AG04449 (cell line): ENCODE data around the gene TIGD1.
"Not testable (repeated sequence)": the region's sequence is repeated elsewhere in the genome, so short reads cannot be mapped to it uniquely, and the experiment has no call there.

Source experiments
- CTCF ChIA-PET: fragments of 350-600 bp; formaldehyde crosslinking; extraction: SDS; loops from one replicate; lab custom pipeline; 2021; ENCODE audit warnings: antibody characterized with exemption; lab: Yijun Ruan, JAX
- POLR2A ChIA-PET: fragments of 400-600, 350-600 bp; formaldehyde crosslinking; extraction: SDS; loops from one replicate; lab custom pipeline; 2020; ENCODE audit warnings: antibody characterized with exemption, inconsistent platforms; lab: Yijun Ruan, JAX
- DNase-seq: peaks from one replicate; pipeline ENCODE4 v3.0.0-alpha.2; 2010; ENCODE audit warnings: low read depth, low spot score
- H3K4me3 ChIP-seq: 2 replicates; pipeline ENCODE4 v1.5.1; 2011; ENCODE audit warnings: low read depth, mild to moderate bottlenecking, control low read depth, low read length
- TF ChIP-seq, protein P1 (sequence below): IDR thresholded peaks from one replicate; pipeline ENCODE4 v1.5.1; 2011; ENCODE audit warnings: mild to moderate bottlenecking, moderate library complexity, low read length, control low read depth, inconsistent platforms; ENCODE audit not compliant: insufficient read depth; ENCODE audit errors: missing control alignments

TIGD1 gene

DNA sequence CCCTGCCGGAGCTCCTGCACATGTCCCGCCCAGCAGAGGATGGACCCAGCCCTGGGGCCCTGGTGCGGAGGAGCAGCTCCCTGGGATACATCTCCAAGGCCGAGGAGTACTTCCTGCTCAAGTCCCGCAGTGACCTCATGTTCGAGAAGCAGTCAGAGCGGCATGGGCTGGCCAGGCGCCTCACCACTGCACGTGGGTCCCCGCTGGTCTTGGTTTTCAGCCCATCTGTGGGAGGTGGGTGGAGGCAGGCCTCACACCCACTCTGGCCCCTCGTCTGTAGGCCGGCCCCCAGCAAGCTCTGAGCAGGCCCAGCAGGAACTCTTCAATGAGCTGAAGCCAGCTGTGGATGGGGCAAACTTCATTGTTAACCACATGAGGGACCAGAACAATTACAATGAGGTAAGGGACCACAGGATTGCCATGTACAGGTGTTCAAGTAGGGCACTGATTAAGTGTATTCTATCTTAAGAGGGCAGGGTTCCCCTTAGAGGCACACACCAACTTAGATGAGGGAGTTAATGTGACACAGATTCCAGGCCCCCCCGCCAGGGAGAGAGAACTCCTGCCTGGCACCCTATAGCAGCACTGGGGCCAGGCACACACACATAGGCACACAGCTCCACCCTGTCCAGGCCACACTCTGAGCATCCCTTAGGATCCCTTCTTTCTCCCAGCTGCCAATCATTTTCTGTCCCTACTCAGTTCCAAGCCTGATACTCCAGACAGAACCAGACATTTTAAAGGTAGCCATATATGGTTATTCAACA, 16.2 kb downstream of the TIGD1 start:
- H3K4me3 ChIP-seq, result no peak overlapping the region
- ChIA-PET POLR2A (no interaction called here), CTCF (interaction anchor here (1.8 to 4.0 kb wide), 2 partner anchors 13 to 681 kb away, joined by 5 to 21 read pairs; no protein-coding TSS in a partner anchor)
- DNase-seq, result no peak
- TF ChIP-seq, protein P1, sequence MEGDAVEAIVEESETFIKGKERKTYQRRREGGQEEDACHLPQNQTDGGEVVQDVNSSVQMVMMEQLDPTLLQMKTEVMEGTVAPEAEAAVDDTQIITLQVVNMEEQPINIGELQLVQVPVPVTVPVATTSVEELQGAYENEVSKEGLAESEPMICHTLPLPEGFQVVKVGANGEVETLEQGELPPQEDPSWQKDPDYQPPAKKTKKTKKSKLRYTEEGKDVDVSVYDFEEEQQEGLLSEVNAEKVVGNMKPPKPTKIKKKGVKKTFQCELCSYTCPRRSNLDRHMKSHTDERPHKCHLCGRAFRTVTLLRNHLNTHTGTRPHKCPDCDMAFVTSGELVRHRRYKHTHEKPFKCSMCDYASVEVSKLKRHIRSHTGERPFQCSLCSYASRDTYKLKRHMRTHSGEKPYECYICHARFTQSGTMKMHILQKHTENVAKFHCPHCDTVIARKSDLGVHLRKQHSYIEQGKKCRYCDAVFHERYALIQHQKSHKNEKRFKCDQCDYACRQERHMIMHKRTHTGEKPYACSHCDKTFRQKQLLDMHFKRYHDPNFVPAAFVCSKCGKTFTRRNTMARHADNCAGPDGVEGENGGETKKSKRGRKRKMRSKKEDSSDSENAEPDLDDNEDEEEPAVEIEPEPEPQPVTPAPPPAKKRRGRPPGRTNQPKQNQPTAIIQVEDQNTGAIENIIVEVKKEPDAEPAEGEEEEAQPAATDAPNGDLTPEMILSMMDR, result no peak

DNA sequence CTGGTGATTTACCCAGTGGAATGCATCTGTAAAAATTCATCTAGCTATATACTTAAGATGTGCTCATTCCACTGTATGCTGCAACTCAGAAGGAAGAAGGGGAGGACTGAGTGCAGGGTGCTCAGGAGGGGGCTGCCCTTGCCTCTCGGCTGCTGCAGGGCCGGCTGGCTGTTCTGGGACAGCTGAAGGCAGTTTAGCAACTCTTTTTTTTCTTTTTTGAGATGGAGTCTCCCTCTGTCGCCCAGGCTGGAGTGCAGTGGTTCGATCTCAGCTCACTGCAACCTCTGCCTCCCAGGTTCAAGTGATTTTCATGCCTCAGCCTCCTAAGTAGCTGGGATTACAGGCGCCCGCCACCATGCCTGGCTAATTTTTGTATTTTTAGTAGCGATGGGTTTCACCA, 17.5 kb downstream of the TIGD1 start:
- POLR2A ChIA-PET, H3K4me3 ChIP-seq, DNase-seq: not testable (repeated sequence)
- CTCF ChIA-PET, result interaction anchor here (0.8 to 4.0 kb wide), 4 partner anchors 11 to 680 kb away, joined by 3 to 21 read pairs (median 4); no protein-coding TSS in a partner anchor

DNA sequence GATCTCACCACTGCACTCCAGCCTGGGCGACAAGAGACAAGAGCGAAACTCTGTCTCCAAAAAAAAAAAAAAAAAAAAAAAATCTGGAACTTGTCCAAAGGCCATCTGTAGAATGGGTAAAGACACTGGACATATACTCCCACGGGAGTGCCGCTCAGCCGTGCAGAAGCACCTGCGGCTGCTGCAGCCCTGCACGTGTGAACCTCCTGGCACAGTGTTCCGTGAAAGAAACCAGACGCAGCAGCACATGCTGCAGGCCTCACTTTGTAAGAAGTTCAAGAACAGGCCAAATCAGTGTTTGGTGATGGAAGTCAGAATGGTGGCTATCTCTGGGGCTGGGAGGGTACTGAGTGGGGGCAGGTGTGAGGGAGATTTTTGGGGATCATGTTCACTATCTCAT, 17.9 kb downstream of the TIGD1 start:
- no peak for DNase-seq
- CTCF ChIA-PET, result interaction anchor here (1.4 to 4.0 kb wide), 3 partner anchors 11 to 680 kb away, joined by 4 to 21 read pairs (median 5); no protein-coding TSS in a partner anchor
- POLR2A ChIA-PET, result no interaction called here
- H3K4me3 ChIP-seq, result no peak overlapping the region
- TF ChIP-seq, protein P1, result no peak

DNA sequence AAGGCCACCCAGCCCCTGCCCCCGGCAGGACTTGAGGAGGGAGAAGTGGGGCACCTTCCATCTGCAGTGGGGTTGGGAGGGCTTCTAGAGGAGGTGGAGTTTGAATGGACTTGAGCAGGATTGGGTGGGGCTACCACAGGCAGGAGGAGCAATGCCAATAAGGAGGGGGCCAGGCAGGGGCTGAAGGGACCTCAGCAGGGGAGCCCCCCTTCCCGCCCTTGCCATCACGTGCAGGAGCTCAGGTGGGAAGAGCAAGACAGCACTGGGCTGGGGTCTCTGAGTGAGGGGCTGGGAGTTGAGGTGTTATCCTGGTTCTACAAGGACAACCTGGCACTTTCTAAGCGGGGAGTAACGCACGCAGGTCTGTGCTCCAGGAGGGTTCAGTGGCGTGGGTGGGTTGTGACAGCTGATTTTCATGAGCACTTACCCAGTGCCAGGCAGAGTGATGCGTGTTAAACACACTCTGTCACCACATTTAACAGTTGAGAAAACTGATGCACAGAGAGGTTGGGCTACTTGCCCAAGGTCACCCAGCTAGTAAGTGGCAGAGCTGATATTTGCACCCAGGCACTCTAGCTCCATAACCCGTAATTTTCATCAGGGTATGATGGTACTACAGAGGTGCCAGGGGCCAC, 19.6 kb downstream of the TIGD1 start:
- CTCF ChIA-PET, result interaction anchor here (4.0 kb wide), 1 partner anchor 9 kb away, joined by 21 read pairs; no protein-coding TSS in a partner anchor
- DNase-seq, result no peak
- TF ChIP-seq, protein P1, result no peak
- H3K4me3 ChIP-seq, result no peak overlapping the region
- POLR2A ChIA-PET, result no interaction called here

DNA sequence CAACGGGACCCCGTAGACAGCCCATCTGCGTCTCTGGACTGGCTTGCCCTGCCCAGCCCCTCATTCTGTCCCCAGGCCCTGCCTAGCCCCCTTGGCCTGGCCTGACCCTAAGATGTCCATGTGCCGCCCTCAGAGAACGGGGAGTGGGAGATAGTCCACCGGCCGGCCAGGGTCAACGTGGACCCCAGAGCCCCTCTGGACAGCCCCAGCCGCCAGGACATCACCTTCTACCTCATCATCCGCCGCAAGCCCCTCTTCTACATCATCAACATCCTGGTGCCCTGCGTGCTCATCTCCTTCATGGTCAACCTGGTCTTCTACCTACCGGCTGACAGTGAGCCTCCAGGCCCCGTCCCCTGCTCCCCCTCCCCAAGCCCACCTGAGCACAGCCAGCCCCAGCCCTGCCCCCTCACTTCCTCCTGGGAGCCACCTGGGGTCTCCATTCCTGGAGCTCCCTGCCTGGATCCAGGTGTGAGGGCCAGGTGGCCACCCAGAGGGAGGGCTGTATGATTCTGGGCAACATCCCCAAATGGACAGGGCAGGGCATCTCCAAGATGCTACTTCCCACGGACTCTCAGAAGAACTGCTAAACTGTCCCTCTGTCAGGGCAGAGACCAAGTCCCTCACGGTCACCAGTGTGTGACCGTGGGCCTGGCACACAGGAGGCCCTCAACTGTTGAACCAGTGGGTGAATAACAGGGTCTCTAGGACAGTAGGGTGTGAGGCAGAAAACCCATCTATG, 20.4 kb downstream of the TIGD1 start:
- no peak for DNase-seq
- POLR2A ChIA-PET, result no interaction called here
- TF ChIP-seq, protein P1, result no peak
- CTCF ChIA-PET, result no interaction called here
- no peak overlapping the region for H3K4me3 ChIP-seq

DNA sequence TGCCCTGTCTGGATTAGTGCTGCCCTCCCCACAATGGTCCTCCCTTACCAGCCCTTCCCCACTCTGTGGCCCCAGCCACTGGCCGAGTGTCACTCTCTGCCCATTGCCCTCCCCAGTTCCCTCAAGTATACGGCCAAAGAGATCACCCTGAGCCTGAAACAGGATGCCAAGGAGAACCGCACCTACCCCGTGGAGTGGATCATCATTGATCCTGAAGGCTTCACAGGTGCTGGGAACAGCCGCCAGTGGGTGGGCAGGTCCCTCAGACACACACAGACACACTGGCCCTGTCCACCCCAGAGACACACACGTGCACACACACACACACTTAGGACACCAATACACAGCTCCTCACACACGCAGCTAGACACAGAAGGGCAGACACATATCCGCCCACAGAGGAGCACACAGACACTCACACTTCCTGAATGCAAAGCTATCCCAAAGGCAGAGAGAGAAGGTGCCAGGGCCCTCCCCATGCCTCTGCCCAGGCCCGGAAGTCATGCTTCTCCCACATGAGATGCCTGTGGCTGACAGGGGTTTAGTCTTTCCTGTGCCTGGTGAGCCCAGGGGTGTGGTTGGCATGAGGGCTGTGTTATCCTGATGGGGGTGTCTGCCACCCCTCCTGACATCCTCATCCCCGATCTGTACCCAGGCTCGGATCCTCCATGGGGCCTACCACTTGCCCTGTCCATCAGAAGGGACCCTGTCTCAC, 21.5 kb downstream of the TIGD1 start:
- no peak overlapping the region for H3K4me3 ChIP-seq
- POLR2A ChIA-PET, result no interaction called here
- CTCF ChIA-PET, result no interaction called here
- TF ChIP-seq, protein P1, result no peak
- no peak for DNase-seq
